NCI-H2171 treated with DMSO at 0.1 percent for 48 hours (cell line): Measurements from ENCODE around the gene ALDH2.
A peak's percentile ranks its signal among the peaks of the same experiment; 100 is the strongest.
"Not testable (repeated sequence)": the region's sequence is repeated elsewhere in the genome, so short reads cannot be mapped to it uniquely, and the experiment has no call there.

Source experiments
- DNase-seq: peaks from one replicate; lab custom pipeline; 2025; lab: John Stamatoyannopoulos, UW

ALDH2 gene

GRCh38 chr12:111766608-111767361 is at the start of gene ALDH2:
Gene ALDH2 (plus strand): TSS chr12:111766933. CDS start chr12:111766983, 50 bp downstream.
- DNase-seq = peak; percentile 58

GRCh38 chr12:111719316-111719715 is 47.4 kb upstream of the ALDH2 start:
- not testable (repeated sequence) for DNase-seq

- DNase-seq = no peak
Measured at GRCh38 chr12:111720457-111720856, 46.3 kb upstream of the ALDH2 start.

- DNase-seq = not testable (repeated sequence)
Measured at GRCh38 chr12:111723646-111724360, 42.9 kb upstream of the ALDH2 start.

DNA sequence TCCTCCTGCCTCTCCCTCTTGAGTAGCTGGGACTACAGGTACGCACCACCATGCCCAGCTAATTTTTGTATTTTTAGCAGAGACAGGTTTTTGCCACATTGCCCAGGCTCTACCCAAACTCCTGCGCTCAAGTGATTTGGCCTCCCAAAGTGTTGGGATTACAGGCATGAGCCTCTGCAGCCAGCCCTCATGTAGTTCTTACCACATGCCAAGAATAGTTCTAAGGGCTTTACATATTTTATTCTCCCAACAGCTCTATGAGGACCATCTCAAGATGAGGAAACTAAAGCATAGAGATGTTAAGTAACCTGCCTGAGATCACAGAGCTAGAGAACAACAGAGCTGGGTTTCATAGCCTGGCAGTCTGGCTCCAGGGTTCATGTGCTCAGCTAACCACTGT is 37.9 kb upstream of the ALDH2 start:
- DNase-seq = no peak

- no peak for DNase-seq
Measured at GRCh38 chr12:111730420-111730819, 36.3 kb upstream of the ALDH2 start.

GRCh38 chr12:111732786-111733185 is 33.9 kb upstream of the ALDH2 start:
- no peak for DNase-seq

- no peak for DNase-seq
Measured at GRCh38 chr12:111733340-111733915, 33.3 kb upstream of the ALDH2 start.

DNA sequence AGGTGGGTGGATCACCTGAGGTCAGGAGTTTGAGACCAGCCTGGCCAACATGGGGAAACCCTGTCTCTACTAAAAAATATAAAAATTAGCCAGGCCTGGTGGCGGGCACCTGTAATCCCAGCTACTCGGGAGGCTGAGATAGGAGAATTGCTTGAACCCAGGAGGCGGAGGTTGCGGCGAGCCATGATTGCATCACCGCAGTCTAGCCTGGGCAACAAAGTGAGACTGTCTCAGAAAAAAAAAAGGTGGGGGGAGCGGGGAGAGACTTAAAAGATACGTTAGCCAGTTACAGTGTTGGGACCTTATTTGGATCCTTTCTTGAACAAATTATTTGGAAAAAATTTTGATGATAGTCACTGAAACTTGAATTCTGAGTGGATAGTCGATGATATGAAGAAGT is 27.2 kb upstream of the ALDH2 start:
- DNase-seq = not testable (repeated sequence)

DNA sequence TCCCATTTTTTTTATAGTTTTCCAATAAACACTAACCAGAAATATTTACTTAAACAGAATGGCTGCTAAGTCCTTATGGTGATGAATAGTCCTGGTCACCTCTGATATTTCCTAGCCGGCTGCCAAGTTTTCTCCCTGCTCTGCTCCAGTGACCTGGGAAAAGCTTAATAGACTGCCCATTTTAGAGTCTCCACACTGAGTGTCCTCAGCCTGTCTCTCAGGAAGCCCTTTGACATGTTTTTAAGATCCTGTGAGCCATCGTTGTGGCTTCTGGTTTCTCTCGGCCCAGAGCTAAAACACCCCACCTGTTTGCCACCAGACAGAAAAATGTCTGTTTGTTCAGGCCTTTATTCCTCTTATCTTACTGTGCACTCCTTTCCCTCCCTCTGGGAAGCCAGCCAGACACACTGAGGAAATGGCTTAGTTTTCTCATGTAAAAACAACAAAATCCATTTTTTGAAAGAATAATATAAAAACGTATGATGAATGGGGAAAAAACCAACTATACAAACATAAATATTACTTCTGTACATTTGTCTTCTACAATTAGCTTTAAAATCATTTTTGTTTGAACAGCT is 25.4 kb upstream of the ALDH2 start:
- DNase-seq = no peak

GRCh38 chr12:111745211-111745610 is 21.5 kb upstream of the ALDH2 start:
- no peak for DNase-seq

- DNase-seq = no peak
Measured at GRCh38 chr12:111747333-111747732, 19.4 kb upstream of the ALDH2 start.

GRCh38 chr12:111748151-111748672 is 18.5 kb upstream of the ALDH2 start:
- peak; percentile 17 for DNase-seq

DNA sequence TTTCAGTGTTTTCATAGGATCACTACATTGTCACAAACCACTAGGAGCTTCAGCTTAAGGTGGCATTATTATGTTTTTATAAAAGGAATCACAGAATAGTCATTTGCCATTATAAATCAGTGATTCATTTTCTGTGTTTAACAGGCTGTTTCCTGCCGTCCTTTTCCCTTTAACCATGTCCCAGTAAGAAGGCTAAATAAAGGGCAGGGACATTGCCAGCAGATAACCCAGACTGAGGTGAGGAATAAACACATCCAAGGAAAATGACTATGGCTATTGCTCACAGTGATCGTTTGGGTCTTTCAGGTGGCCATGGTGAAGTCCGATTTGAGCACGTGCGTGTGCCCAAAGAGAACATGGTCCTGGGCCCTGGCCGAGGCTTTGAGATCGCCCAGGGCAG is 17.9 kb upstream of the ALDH2 start:
- no peak for DNase-seq

DNA sequence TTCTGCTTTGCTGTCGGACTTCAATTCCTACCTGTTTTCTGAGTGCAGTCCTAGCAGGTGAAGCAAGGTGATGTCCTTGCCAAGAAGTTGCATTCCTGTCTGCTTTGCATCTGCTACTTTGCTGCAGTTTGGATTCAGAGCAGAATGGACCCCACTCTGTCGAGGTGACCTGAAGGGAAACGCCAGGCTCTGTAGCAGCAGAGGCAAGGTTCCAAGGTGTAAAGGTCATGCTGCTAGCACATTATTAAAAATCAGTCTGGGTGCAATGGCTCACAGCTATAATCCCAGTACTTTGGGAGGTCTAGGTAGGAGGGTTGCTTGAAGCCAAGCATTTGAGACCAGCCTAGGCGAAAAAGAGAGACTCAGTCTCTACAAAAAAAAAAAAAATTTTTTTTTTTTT is 17.3 kb upstream of the ALDH2 start:
- no peak for DNase-seq

- DNase-seq = no peak
Measured at GRCh38 chr12:111753144-111753881, 13.4 kb upstream of the ALDH2 start.

GRCh38 chr12:111754671-111755070 is 12.1 kb upstream of the ALDH2 start:
- no peak for DNase-seq

DNA sequence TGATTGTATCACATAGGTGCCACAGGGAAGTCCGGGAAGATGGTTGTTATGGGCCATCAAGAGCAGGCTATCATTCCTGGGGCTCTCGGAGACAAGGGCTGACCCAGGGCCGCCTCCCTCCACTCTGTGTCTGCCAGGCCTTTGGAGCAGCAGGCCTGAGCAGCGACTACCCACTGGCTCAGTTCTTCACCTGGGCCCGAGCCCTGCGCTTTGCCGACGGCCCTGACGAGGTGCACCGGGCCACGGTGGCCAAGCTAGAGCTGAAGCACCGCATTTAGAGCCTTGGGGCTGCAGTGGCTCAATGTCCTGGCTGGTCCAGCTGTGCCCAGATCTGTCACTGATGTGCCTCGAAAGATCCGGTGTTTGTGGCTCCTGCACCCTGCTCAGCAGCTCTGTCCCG is 10.5 kb upstream of the ALDH2 start:
- no peak for DNase-seq

DNA sequence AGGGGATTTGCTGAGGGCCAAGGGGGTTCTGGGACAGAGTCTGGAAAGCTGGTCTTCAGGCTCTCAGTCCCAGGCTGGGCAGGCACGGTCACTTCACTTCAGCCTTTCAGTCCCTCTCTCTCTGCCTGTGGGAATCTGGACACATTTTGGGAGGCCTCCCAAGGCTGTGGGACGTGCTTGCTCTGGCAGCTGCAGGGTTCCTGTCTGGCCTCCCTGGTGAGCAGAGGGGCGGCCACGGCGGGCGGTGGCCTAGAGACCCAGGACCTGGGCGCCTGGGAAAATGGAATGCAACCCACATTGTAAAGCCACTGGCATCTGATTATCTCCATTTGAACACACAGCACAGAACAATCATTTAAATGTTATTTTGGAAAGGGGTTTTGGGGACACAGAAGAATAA is 10.1 kb upstream of the ALDH2 start:
- no peak for DNase-seq

DNA sequence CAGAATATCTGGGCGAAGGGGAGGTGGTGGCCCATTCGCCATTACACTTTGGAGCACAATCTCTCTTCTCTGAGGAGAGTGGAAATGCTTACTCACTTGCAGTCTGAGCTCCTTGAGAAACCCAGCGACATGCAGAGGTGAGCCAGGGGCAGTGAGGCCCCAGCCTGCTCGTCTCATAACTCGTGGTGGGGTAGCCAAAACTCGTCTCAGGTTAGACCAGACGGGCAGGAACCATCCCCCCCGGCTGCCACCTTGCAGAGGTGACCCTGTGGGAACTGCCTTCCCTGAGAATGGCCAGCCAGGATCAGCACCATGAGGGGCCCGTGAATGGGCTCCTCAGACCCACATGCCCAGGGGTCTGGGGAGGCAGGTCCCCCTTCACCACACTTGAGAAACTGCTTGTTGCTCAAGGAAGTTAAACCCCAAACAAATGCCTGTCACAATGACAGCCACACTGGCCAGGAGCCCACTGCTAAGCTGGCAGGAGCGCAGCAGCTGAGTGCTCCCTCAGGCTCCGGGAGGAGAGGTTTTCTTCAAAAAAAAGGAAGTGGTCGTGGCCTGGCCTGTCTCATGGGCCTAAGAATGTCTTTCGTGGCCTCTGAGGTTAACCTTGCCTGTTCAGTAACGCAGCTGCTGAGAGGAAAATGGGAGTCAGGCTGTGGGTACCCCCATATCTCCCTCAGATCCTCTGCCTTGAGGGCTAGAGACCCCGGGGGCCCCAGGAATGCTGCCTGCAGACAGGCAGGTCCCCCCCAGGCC is 9.2 kb upstream of the ALDH2 start:
- DNase-seq = no peak

DNA sequence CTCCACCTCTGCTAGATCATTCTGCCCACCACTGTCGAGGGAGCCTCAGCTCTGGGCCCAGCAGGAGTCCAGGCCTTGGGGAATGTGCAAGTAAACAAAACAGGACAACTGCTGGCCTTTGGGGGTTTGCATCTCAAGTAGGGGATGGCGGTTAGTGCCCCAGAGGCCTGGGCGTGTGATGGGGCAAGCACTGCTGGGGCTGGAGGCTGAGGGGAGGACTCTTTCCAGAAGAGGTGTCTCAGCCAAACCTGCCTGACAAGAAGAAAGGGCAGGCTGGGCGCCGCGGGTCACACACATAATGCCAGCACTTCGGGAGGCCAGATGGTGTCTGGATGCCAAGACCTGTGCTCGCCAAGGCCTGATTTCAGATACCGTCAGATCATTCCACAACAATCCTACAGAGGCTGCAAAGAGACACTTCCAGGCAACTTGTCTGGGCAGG is 8.6 kb upstream of the ALDH2 start:
- DNase-seq = peak; percentile 54
